HepG2 (cell line): Measurements from ENCODE around the gene GPR33. TPM values are rescaled to one million over a fixed set of nuclear protein-coding genes. Genes with fewer than 3 reads are reported as not detected.
A peak's percentile ranks its signal among the peaks of the same experiment; 100 is the strongest.

ENCODE experiments used
- FOXC1 ChIP-seq: sonication (generic); formaldehyde crosslinking; IDR thresholded peaks from 2 replicates; pipeline ENCODE4 v1.8.0; 2022; ENCODE audit warnings: mild to moderate bottlenecking, missing genetic modification reagents, borderline replicate concordance
- NFE2L1 ChIP-seq: sonication (generic); formaldehyde crosslinking; IDR thresholded peaks from 2 replicates; pipeline ENCODE4 v1.4.0; 2020; ENCODE audit warnings: missing genetic modification reagents, mild to moderate bottlenecking, borderline replicate concordance
- NPAS2 ChIP-seq: sonication (generic); formaldehyde crosslinking; IDR thresholded peaks from 2 replicates; pipeline ENCODE4 v1.8.0; 2022; ENCODE audit warnings: mild to moderate bottlenecking, missing genetic modification reagents, borderline replicate concordance
- NR2F1 ChIP-seq, 2 experiments: fragments of 450-650 bp in 1 of 2; formaldehyde crosslinking in 1 of 2; IDR thresholded peaks; 2 replicates each; pipeline versions ENCODE4 v1.5.0 to v1.6.1; 2016 to 2020; ENCODE audit warnings: mild to moderate bottlenecking in 1 of 2, missing compliant biosample characterization in 1 of 2, missing genetic modification reagents in 1 of 2, moderate library complexity in 1 of 2
- NR3C1 ChIP-seq: sonication (generic); formaldehyde crosslinking; IDR thresholded peaks from 2 replicates; pipeline ENCODE4 v1.4.0; 2020; ENCODE audit warnings: missing genetic modification reagents
- POGZ ChIP-seq: sonication (generic); formaldehyde crosslinking; IDR thresholded peaks from 2 replicates; pipeline ENCODE4 v1.4.0; 2020; ENCODE audit warnings: mild to moderate bottlenecking, missing genetic modification reagents
- POLR2AphosphoS5 ChIP-seq: IDR thresholded peaks from 2 replicates; pipeline ENCODE4 v1.6.1; 2012; ENCODE audit warnings: low read depth, low read length
- USF2 ChIP-seq, 2 experiments: sonication (generic) in 1 of 2; formaldehyde crosslinking in 1 of 2; IDR thresholded peaks; 2 replicates each; pipeline versions ENCODE4 v1.5.1 to v1.6.1; 2011 to 2020; ENCODE audit warnings: borderline replicate concordance in 1 of 2, low read depth in 1 of 2, low read length in 1 of 2, mild to moderate bottlenecking in 1 of 2, missing genetic modification reagents in 1 of 2, moderate library complexity in 1 of 2
- ZBTB49 ChIP-seq: sonication (generic); formaldehyde crosslinking; IDR thresholded peaks from 2 replicates; pipeline ENCODE4 v1.4.0; 2020; ENCODE audit warnings: missing genetic modification reagents, borderline replicate concordance
- ZNF225 ChIP-seq: sonication (generic); formaldehyde crosslinking; IDR thresholded peaks from 2 replicates; pipeline ENCODE4 v1.4.0; 2020; ENCODE audit warnings: mild to moderate bottlenecking, missing genetic modification reagents
- ZNF615 ChIP-seq: sonication (generic); formaldehyde crosslinking; IDR thresholded peaks from 2 replicates; pipeline ENCODE4 v1.5.0; 2020; ENCODE audit warnings: mild to moderate bottlenecking, missing genetic modification reagents, borderline replicate concordance
- ZNF674 ChIP-seq: sonication (generic); formaldehyde crosslinking; IDR thresholded peaks from 2 replicates; pipeline ENCODE4 v1.5.0; 2020; ENCODE audit warnings: low read depth, mild to moderate bottlenecking, missing genetic modification reagents
- polyA plus RNA-seq, 8 experiments: library from polyadenylated mRNA; depleted of rRNA in 3 of 8; stranded (reverse) in 7 of 8; unstranded in 1 of 8; fragments of >200 nt; fragmentation: Illumina TruSeq in 4 of 8; extraction: Trizol in 4 of 8; gene quantifications; 2 replicates each; pipeline versions ENCODE4 v1.2.1 to v1.2.3, GENCODE V29; 2011 to 2016; ENCODE audit warnings: low read depth in 4 of 8, missing spikeins in 1 of 8, mixed read lengths in 1 of 8; ENCODE audit not compliant: insufficient read depth in 1 of 8
- total RNA-seq, 5 experiments: library from RNA; depleted of rRNA; stranded (reverse); fragments of >200 nt; fragmentation: Illumina TruSeq; extraction: Trizol; gene quantifications; 2 replicates each; pipeline ENCODE4 v1.2.3, GENCODE V29; 2016; ENCODE audit warnings: low read depth in 1 of 5
- TF ChIP-seq, protein P1 (sequence below): sonication (generic); formaldehyde crosslinking; IDR thresholded peaks from 2 replicates; pipeline ENCODE4 v1.5.0; 2020; ENCODE audit warnings: mild to moderate bottlenecking, low read depth, missing genetic modification reagents, borderline replicate concordance
- TF ChIP-seq, protein P2 (sequence below): sonication (generic); formaldehyde crosslinking; IDR thresholded peaks from 2 replicates; pipeline ENCODE4 v1.4.0; 2020; ENCODE audit warnings: mild to moderate bottlenecking, missing genetic modification reagents

GPR33 gene
- total and polyA plus RNA-seq, 2 of the 13 experiments (the other 11 are each of a cell fraction or from before 2014, with no cell fraction given) = not detected

GRCh38 chr14:31529053-31529452 lies 41.2 kb upstream of the GPR33 start (continued):
- no peak for TF ChIP-seq USF2 (IDR thresholded peaks at IDR 0.05; ENCODE audit: low read depth, low read length)
- no peak for TF ChIP-seq USF2 (CRISPR knock-in tag; IDR thresholded peaks at IDR 0.05; ENCODE audit: borderline replicate concordance)
- peak; percentile 38; the same call in 1 of the 2 replicates for TF ChIP-seq POGZ
- TF ChIP-seq NPAS2 = no peak
- no peak for TF ChIP-seq ZNF615 (CRISPR knock-in tag)
- no peak for TF ChIP-seq FOXC1 (CRISPR knock-in tag)
- no peak for TF ChIP-seq ZBTB49 (CRISPR knock-in tag)
- TF ChIP-seq, protein P1, sequence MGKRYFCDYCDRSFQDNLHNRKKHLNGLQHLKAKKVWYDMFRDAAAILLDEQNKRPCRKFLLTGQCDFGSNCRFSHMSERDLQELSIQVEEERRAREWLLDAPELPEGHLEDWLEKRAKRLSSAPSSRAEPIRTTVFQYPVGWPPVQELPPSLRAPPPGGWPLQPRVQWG (CRISPR knock-in tag) = no peak
- TF ChIP-seq NR3C1 (CRISPR knock-in tag) = no peak
- TF ChIP-seq, protein P2, sequence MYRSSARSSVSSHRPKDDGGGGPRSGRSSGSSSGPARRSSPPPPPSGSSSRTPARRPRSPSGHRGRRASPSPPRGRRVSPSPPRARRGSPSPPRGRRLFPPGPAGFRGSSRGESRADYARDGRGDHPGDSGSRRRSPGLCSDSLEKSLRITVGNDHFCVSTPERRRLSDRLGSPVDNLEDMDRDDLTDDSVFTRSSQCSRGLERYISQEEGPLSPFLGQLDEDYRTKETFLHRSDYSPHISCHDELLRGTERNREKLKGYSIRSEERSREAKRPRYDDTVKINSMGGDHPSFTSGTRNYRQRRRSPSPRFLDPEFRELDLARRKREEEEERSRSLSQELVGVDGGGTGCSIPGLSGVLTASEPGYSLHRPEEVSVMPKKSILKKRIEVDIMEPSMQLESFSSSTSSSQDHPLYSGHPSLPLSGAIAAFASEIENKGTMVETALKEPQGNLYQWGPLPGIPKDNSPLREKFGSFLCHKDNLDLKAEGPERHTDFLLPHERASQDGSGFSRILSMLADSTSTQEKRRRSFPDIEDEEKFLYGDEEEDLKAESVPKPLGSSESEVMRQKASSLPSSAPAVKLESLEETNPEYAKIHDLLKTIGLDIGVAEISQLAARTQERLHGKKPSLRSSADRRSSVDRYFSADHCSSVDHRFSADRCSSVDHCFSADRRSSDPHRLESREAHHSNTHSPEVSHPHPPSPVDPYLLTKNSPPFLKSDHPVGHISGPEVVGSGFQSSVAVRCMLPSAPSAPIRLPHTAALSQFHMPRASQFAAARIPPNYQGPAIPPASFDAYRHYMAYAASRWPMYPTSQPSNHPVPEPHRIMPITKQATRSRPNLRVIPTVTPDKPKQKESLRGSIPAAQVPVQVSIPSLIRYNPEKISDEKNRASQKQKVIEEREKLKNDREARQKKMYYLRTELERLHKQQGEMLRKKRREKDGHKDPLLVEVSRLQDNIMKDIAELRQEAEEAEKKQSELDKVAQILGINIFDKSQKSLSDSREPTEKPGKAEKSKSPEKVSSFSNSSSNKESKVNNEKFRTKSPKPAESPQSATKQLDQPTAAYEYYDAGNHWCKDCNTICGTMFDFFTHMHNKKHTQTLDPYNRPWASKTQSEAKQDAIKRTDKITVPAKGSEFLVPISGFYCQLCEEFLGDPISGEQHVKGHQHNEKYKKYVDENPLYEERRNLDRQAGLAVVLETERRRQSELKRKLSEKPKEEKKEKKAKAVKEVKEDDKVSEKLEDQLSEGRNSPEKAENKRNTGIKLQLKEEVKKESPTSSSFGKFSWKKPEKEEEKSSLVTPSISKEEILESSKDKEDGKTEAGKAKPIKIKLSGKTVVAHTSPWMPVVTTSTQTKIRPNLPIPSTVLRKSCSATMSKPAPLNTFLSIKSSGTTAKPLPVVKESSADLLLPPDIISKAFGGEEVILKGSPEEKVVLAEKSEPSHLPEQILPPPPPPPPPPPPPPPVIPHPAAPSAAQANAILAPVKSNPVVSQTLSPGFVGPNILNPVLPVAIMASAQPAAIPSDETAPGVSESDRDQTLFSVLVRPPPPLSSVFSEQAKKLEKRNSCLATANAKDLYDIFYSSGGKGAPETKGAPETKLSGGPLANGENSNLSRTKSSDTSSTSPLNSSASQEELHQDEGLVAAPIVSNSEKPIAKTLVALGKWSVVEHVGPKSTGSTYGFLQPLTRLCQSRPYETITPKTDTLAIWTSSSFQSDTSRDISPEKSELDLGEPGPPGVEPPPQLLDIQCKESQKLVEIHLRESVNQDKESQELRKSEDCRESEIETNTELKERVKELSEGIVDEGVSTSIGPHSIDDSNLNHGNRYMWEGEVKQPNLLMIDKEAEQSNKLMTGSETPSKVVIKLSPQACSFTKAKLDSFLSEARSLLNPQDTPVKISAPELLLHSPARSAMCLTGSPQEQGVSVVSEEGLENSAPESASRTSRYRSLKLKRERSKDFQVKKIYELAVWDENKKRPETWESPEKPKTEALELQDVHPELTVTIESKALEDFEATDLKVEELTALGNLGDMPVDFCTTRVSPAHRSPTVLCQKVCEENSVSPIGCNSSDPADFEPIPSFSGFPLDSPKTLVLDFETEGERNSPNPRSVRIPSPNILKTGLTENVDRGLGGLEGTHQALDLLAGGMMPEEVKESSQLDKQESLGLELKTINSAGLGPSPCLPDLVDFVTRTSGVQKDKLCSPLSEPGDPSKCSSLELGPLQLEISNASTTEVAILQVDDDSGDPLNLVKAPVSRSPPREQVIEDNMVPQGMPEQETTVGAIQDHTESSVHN (CRISPR knock-in tag) = no peak
- TF ChIP-seq ZNF225 (CRISPR knock-in tag) = no peak
- 0 out of 4 replicates have a peak, but pooled peaks of 1 of the 2 experiments have one; percentile 31 for TF ChIP-seq NR2F1 (CRISPR knock-in tag; IDR thresholded peaks at IDR 0.05)
- no peak for TF ChIP-seq ZNF674
- no peak for TF ChIP-seq NFE2L1 (CRISPR knock-in tag)
- TF ChIP-seq POLR2AphosphoS5 = no peak
